HG02981 (cell line): Measurements from ENCODE around the gene DOCK1.

Experiments
- ATAC-seq: cut with Tn5 transposase; IDR thresholded peaks from one replicate; pipeline ENCODE4 v1.9.1; 2021; ENCODE audit warnings: mild to moderate bottlenecking, moderate library complexity; ENCODE audit not compliant: unreplicated experiment

Gene DOCK1

GRCh38 chr10:127033216-127034033 lies 128.2 kb downstream of the DOCK1 start:
- no peak for ATAC-seq

DNA sequence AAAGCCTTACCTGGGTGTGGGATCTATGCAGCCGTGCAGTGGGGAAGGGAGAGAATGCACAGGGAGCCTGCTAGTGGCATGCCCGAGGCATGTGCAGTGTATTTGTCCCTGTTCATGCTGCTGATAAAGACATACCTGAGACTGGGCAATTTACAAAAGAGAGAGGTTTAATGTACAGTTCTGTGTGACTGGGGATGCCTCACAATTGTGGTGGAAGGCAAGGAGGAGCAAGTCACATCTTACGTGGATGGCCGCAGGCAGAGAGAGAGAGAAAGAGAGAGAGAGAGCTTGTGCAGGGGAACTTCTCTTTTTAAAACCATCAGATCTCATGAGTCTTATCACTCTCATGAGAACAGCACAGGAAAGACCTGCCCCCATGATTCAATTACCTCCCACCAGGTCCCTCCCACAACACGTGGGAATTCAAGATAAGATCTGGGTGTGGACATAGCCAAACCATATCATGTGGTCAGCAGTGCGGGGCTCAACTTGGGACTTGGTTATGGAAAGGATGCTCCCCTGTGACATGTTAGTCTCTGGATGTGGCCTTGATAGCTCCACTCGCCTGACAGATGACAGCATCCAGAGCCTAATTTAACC lies 128.9 kb downstream of the DOCK1 start:
- no peak for ATAC-seq

GRCh38 chr10:127034790-127035189 lies 129.6 kb downstream of the DOCK1 start:
- ATAC-seq, result no peak

GRCh38 chr10:127035827-127036226 lies 130.6 kb downstream of the DOCK1 start:
- no peak for ATAC-seq

DNA sequence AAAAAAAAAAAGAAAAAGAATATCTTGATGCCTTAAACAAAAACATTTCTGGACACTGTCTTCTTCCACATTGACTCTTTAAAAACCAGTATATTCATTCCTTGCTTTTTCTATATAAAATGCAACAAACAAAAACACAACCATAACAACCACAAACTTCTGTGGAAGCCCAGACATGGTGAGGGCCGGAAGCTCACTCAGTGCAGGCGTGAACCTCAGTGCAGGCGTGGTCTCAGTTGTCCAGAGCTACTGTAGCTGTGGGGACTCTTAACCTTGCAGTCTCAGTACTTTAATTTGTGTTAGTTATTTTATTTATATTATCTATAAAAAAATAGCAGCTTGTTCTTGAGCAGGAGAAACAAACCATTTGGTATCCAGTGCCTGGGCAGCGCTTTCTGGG lies 131.8 kb downstream of the DOCK1 start:
- no peak for ATAC-seq

DNA sequence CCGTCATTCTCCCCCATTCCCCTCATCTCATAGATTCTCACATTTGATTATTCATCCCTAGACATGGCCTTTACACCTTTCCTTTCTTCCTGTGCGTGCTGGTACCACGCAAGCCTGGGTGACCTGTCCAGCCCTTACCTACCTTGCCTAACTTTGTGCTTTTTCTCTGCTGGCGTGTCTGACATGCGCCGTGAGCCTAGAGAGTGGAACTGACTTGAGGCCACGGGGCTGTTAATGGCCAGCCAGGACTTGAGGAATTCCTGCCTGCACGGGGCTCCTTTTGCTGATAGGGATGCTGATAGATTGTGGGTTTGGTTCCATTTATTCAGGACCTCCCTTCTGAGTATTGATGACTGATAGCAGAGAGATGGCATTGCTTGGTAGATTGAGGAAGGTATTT lies 134.2 kb downstream of the DOCK1 start:
- ATAC-seq, result no peak

- ATAC-seq, result no peak
Measured at GRCh38 chr10:127040756-127041155, 135.5 kb downstream of the DOCK1 start.

DNA sequence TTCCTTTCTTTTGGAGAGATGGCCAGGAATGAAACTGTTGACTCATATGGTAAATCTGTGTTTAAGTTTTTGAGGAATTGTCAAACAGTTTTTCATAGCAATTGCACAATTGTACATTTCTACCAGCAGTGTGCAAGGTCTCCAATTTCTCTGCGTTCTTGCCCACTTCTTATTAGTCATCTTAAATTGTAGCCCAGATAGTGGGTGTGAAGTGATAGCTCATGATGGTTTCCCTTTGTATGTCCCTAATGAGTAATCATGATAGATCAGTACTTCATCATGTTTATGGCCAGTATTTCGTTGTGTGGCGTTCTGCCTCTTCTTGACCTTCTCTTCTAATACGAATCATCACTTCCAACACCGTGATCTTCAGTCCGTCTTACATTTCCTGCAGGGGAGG lies 136.3 kb downstream of the DOCK1 start:
- ATAC-seq, result no peak

DNA sequence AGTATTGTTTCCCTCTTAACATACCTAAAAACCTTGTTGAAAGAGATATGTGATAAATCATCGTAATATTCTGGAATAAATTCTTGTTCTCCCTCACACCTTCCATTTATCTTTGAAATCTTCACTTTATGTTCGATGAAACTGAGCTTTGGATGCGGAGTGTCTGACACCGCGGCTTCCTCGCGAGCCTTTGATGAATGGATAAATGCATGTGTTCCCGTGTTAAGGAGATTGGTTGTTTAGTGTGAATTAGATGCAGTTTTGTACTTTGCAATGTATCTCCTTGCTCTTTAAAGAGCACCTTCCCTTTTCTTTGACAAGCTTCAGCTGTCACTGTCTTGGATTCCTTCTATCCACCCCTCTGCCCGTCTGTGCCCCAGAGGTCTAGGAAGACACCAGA lies 138.1 kb downstream of the DOCK1 start:
- no peak for ATAC-seq

DNA sequence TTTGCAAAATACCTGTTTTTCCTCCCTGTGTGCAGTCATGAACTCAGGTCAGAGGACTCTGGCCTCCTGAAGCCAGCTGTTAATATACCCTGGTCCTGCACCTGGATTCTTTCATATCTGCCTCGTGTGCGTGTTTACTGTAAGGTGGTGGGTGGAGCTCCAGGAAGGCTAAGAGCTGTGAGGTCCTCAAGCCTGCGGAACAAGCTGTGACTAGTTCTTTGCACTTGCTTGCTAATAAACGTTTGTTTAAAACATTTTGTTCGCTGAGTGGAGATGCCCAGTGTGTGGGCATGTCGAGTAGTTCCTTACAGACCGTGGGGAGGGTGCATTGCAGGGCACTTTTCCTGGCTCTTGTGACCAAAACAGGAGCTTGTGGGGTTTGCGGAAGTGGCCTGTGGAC lies 139.0 kb downstream of the DOCK1 start:
- ATAC-seq, result no peak

GRCh38 chr10:127046975-127047877 lies 142.0 kb downstream of the DOCK1 start:
- ATAC-seq, result no peak

- ATAC-seq, result no peak
Measured at GRCh38 chr10:127047878-127048238, 142.6 kb downstream of the DOCK1 start.

DNA sequence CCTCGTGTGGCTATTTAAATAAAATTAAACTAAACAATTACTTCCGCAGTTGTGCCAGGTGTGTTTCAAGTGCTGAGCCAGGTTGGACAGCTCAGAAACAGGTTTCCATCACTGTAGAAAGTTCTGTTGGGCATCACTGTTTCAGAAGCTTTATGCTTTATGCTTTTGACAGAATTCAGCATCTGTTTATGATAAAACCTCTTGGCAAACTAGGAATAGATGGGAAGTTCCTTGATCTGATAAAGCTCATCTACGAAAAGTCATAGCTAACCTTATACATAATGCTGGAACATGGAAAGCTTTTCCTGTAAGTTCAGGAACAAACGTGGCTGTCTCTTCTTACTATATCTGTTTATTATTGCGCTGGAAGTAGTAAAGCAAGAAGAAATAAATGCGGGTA lies 143.4 kb downstream of the DOCK1 start:
- ATAC-seq, result no peak

GRCh38 chr10:127052001-127052400 lies 146.8 kb downstream of the DOCK1 start:
- no peak for ATAC-seq

DNA sequence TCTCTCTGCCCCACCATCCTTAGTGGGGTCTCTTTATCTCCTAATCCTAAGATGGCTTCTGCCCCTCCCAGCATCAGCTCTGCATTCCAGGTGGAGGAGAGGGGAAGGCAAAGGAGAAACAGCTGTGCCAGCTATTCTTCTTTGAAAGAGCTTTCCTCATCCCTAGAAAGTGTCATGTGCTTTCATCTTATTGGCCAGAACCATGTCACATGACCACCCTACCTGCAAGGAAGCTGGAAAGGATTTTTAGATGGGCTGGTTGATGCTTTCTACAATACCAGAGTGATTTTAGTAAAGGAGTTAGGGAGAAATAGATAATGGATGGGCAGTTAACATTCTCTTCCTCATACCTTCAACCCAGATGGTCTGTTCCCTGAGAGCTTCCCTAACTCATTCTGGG lies 150.0 kb downstream of the DOCK1 start:
- no peak for ATAC-seq

- no peak for ATAC-seq
Measured at GRCh38 chr10:127059314-127059713, 154.1 kb downstream of the DOCK1 start.

DNA sequence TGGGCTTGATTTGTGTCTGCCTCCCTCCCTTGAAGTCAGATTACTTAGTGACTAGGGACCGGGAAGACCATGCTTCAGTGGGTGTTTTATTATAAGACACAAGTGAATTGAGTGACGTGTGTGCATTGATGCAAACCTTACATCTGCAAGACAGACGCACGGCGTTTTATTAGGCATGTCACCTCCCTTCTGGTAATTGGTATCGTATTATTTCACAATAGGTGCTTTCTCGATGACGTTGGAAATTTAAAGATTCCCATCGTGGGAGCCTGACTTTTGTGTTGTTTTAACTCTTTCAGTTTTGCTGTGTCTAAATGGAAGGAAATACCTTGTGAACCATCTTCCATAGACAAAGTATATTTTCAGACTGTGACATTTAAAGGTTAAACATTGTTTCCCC lies 158.5 kb downstream of the DOCK1 start:
- no peak for ATAC-seq

GRCh38 chr10:127064474-127064873 lies 159.2 kb downstream of the DOCK1 start:
- ATAC-seq, result no peak

GRCh38 chr10:127067542-127068194 lies 162.4 kb downstream of the DOCK1 start:
- no peak for ATAC-seq

DNA sequence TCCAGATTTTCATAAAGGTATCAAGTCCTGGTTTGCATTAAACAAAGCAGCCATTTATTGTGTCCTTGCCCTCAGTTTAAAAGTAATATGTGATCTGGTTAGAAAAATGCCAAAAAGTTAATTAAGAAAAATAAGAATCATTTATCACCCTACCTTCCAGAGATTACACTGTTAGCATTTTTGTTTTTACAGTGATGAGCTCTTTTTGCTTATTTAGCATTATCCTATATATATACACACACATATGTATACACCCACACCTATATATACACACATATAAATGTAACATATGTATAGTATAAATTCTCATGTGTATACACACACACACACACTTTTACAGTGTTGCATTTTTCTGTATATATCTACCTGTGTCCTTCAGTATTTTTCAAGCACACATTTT lies 163.3 kb downstream of the DOCK1 start:
- ATAC-seq, result no peak

DNA sequence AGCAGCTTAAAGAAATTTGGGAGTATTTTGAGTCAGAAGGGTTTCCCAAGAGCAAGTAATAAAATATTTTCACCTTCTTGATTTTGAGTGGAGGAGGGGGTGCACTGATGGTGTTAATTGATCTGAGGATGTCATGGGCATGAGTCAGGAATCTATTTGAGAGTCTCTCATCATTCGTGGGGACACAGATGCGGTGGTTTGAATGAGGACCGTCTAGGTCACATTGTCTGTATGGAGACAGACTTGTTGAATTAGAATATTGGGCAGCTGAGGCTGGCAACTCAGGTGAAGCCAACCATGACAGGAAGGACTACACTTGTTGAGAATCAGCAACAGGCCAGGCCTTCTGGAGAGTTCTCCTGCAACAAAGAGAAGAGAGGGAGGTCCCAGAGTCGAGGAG lies 164.2 kb downstream of the DOCK1 start:
- no peak for ATAC-seq
